Activated CD8-positive, alpha-beta memory T cell treated with anti-CD3 and anti-CD28 coated beads, Interleukin-2, amount 50 U/mL, for 24 hours (primary cell): ENCODE results near the gene SLC35E4.
A peak's percentile ranks its signal among the peaks of the same experiment; 100 is the strongest.
"Not testable (repeated sequence)": the region's sequence is repeated elsewhere in the genome, so short reads cannot be mapped to it uniquely, and the experiment has no call there.

ENCODE experiments used
- DNase-seq: peaks from one replicate; pipeline ENCODE4 v3.0.0-alpha.2; 2020; ENCODE audit errors: extremely low read depth

The SLC35E4 gene

DNA sequence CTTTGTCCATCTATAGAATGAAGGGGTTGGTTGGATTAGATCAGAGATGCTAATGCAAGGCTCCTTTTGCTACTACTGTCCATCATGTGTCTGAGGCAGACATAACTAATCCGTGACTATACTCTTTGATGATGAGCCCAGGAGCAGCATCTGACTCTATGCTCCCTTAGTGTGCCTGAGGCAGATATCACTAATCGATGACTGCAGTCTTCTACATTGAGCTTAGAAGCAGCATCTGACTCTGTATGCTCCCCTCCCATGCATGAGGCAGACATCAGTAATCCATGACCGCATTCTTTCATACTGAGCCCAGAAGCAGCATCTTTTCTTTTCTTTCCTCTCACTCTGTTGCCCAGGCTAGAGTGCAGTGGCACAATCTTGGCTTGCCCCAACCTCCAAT is 24.4 kb upstream of the SLC35E4 start:
- DNase-seq: no peak

- DNase-seq: no peak
Observed at GRCh38 chr22:30612789-30613188, 22.8 kb upstream of the SLC35E4 start.

- no peak for DNase-seq
Observed at GRCh38 chr22:30614268-30614667, 21.3 kb upstream of the SLC35E4 start.

GRCh38 chr22:30614879-30615278 is 20.7 kb upstream of the SLC35E4 start:
- DNase-seq: no peak

DNA sequence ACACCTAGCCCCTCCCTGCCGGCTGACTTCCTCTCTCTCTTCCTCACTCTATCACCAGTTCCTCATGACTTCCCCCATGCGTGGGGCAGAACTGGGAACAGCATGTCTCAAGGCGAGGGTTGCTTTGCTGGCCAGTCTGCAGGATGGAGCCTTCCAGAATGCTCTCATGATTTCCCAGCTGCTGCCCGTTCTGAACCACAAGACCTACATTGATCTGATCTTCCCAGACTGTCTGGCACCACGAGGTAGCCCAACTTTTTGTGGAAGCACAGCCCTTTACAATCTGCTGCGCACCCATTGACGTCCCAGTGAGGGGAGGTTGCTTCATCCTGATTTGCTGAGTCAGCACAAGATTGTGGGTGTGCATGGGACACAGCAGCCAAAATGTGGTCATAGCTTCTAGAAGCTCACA is 20.0 kb upstream of the SLC35E4 start:
- DNase-seq: no peak

GRCh38 chr22:30617819-30618218 is 17.8 kb upstream of the SLC35E4 start:
- DNase-seq: no peak

DNA sequence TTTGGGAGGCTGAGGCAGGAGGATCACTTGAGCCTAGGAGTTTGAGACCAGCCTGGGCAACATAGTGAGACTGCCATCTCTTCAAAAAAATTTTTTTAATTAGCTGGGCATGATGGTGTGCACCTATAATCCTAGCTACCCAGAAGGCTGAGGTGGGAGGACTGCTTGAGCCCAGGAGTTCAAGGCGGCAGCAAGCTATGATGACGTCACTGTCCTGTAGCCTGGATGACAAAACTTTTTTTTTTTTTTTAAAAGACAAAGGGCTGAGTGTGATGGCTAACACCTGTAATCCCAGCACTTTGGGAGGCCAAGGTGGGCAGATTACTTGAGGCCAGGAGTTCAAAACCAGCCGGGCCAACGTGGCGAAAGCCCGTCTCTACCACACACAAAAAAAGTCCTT is 15.7 kb upstream of the SLC35E4 start:
- DNase-seq: not testable (repeated sequence)

- DNase-seq: no peak
Observed at GRCh38 chr22:30626413-30626812, 9.2 kb upstream of the SLC35E4 start.

DNA sequence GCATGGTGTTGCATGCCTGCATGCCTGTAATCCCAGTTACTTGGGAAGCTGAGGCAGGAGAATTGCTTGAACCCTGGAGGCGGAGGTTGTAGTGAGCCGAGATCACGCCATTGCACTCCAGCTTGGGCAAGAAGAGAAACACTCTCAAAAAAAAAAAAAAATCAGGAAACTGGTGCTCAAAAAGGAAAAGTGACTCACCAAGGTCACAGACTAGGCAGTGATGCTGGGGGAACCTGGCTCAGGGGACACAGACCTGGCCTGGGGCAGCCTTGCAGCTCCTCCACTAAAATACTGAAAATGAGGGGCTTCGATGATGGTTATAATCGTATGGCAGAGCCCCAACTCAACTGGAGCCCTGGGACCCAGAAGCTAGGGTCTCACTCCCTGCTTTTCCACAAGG is 8.1 kb upstream of the SLC35E4 start:
- DNase-seq: no peak

DNA sequence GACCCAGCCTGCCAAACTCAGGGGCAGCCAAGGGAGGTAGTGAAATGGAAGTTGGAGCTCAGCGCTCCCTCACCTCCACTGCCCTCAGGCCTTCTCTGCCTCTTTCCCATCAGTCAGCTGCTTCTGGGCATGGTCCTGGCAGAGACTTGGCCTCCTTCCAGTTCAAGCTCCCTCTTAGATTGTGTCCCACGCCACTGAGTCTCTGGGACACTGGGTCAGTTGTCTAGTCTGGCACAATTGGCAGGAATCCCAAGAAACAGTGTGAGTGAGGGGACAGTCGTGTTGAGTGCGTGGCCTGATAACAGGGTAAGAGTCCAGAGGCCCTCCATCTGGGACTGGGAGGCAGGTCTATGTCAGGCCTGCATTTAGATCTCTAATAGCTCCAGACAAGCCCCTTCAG is 7.1 kb upstream of the SLC35E4 start:
- no peak for DNase-seq

GRCh38 chr22:30631469-30631868 is 4.1 kb upstream of the SLC35E4 start:
- DNase-seq: not testable (repeated sequence)

- peak; percentile 75 for DNase-seq
Observed at GRCh38 chr22:30634471-30635233, 929 bp upstream of the SLC35E4 start.

DNA sequence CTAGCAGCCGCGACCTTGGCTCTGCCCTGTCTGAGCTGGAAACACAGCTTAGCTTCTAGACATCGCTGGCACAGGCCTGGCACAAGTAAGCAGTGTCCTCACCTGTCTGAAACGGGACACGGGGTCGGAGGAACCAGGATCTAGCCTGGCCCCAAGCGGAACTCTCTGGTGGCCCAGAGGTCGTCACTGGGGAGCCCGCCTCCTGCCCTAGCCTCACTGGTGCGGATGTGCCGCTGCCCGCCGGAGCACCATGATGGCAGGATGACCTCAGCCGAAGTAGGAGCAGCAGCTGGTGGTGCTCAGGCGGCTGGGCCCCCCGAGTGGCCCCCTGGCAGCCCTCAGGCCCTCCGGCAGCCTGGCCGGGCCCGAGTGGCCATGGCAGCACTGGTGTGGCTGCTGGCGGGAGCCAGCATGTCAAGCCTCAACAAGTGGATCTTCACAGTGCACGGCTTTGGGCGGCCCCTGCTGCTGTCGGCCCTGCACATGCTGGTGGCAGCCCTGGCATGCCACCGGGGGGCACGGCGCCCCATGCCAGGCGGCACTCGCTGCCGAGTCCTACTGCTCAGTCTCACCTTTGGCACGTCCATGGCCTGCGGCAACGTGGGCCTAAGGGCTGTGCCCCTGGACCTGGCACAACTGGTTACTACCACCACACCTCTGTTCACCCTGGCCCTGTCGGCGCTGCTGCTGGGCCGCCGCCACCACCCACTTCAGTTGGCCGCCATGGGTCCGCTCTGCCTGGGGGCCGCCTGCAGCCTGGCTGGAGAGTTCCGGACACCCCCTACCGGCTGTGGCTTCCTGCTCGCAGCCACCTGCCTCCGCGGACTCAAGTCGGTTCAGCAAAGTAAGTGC is 871 bp downstream of the SLC35E4 start:
- DNase-seq: no peak

- DNase-seq: no peak
Observed at GRCh38 chr22:30637701-30638114, 2.1 kb downstream of the SLC35E4 start.

GRCh38 chr22:30640361-30640760 is 4.8 kb downstream of the SLC35E4 start:
- DNase-seq: no peak

DNA sequence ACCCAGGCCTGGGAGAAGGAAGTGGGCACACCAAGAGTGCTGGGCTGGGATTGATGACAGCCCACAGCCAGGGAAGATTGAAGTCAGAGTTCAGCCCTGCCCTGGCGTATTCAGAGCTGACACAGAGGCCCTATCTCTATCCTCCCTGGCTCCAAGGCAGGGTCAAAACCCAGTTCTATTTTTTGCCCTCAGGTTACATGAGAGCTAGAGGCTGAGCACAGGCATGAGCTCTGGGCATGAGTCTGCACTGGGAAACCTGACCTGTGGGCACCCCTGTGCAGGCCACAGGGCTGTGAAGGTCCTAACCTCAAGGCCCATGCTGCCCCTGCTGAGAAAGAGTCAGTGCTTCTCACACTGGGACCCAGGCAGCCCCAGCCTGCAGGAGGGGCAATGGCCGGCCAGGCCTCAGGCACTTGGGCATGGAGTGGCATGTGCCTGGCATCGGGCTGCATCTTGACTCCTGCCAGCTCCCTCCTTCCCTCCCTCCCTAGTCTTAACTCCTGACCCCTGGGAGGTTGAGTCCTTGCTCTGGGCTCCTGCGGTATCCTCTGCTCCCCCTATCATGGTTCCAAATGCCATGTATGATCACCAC is 5.4 kb downstream of the SLC35E4 start:
- no peak for DNase-seq

DNA sequence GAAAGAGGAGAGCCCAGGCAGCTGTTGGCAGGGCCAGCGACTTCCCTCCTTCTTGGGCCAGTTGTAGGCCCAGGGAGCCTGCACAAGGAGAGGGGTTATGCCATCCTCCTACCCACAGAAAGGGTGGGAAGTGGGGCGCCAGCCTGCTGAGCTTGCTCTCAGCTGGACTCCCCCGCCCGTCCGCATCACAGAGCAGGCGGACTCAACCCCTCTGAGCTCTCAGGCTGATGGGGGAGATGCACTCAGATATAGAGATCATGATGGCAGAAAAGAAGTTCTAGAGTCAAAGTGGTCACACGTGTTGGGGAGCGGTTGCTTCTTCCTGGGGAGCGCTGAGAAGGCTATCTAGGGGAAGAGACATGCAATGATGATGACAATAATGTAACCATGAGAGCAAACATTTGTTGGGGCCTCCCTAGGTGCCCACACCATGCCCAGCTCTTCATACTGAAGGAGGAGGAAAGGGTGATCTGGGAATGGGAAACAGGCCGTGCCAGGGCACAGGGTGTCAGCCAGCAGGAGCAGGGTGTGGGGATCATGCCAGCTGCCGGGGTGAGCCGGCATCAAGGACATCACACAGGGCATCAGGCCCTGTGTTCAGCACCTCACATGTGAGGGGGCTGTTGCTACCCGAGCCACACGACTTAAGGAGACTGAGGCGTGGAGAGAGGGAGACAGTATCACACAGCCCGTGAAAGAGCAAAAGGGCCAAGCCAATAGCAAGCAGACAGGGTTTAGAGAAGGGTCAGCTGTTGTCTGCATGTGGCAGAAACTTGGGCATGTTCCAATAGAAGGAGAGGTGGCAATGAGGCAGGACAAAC is 7.7 kb downstream of the SLC35E4 start:
- no peak for DNase-seq

DNA sequence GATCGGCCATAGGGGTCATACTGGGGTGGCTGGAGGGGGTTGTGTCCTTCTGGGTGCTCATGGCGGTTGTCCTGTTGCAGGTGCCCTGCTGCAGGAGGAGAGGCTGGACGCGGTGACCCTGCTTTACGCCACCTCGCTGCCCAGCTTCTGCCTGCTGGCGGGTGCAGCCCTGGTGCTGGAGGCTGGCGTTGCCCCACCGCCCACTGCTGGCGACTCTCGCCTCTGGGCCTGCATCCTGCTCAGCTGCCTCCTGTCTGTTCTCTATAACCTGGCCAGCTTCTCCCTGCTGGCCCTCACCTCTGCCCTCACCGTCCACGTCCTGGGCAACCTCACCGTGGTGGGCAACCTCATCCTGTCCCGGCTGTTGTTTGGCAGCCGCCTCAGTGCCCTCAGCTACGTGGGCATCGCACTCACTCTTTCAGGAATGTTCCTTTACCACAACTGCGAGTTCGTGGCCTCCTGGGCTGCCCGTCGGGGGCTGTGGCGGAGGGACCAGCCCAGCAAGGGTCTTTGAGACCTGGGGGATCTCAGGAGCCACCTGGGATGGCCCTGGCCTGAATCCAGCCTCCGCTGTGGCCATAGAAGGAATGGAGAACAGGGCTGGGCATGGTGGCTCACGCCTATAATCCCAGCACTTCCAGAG is 11.1 kb downstream of the SLC35E4 start:
- no peak for DNase-seq

DNA sequence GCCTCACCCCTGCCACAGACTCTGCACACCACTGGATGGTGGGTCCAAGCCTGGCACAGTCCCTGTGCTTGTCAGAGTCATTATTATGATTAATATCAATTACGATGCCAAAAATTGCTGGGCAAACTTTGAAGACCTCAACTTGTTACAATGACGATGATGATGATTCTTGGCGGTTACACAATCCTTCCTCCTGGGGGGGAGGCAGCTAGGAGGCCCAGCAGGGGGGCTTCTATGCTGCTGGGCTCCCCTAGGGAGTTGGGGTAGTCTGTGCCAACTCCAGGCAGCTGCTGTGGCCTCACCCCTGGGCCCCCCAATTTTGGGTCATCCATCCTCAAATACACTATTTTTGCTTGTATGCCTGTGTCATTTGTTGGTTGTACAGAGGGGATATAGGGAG is 12.0 kb downstream of the SLC35E4 start:
- no peak for DNase-seq

DNA sequence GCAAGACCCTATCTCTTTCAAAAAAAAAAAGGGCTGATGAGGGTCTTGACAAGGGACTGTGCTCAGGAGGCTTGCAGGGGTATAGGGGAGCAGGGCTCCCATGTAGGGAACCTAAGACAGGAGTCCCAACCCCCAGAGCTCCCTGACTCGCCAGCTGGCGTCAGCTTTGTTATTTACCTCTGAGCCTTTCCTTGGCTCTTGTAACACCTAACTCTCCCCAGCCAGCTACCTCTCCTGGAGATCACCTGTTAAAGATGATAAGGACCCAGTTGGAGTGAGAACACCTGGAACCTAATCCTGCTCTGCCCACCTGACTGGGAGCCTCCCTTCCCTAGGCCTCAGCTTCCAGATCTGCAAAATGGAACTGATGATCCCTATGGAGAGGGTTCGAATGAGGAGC is 13.2 kb downstream of the SLC35E4 start:
- no peak for DNase-seq

GRCh38 chr22:30649430-30650007 is 13.9 kb downstream of the SLC35E4 start:
- DNase-seq: peak; percentile 77
